GM23338 (cell line): ENCODE data around the gene TAPBP. TPM values are rescaled to one million over a fixed set of nuclear protein-coding genes. Genes with fewer than 3 reads are reported as not detected.
A peak's percentile ranks its signal among the peaks of the same experiment; 100 is the strongest.
"Not testable (repeated sequence)": the region's sequence is repeated elsewhere in the genome, so short reads cannot be mapped to it uniquely, and the experiment has no call there.

Experiments
- ATAC-seq: fragments of 200-7000 bp; cut with Tn5 transposase; 3 replicates; pipeline ENCODE4 v1.9.1; 2020
- DNase-seq: peaks from one replicate; pipeline ENCODE4 v3.0.0-alpha.2; 2015; ENCODE audit warnings: low spot score
- H2AFZ ChIP-seq: fragments of 200-600 bp; sonication (generic); 2 replicates; pipeline ENCODE4 v1.8.0; 2016; ENCODE audit warnings: antibody characterized with exemption, mild to moderate bottlenecking, moderate library complexity
- H3F3A ChIP-seq: fragments of 200-600 bp; sonication (generic); replicated peaks from 2 replicates; pipeline ENCODE4 v1.8.0; 2017; ENCODE audit warnings: antibody characterized with exemption, mixed run types, low read depth
- H3K27ac ChIP-seq: fragments of 200-600 bp; sonication (generic); 2 replicates; pipeline ENCODE4 v1.6.1; 2016; ENCODE audit warnings: low read depth
- H3K27me3 ChIP-seq: fragments of 200-600 bp; sonication (generic); 2 replicates; pipeline ENCODE4 v1.8.0; 2016; ENCODE audit warnings: mild to moderate bottlenecking, mixed run types, moderate library complexity; ENCODE audit not compliant: insufficient read depth
- H3K36me3 ChIP-seq: fragments of 200-600 bp; sonication (generic); 2 replicates; pipeline ENCODE4 v1.8.0; 2016; ENCODE audit warnings: mild to moderate bottlenecking; ENCODE audit not compliant: insufficient read depth
- H3K4me1 ChIP-seq: fragments of 200-600 bp; sonication (generic); 2 replicates; pipeline ENCODE4 v1.8.0; 2016; ENCODE audit warnings: mild to moderate bottlenecking, moderate library complexity; ENCODE audit not compliant: insufficient read depth
- H3K4me2 ChIP-seq: fragments of 200-600 bp; sonication (generic); 2 replicates; pipeline ENCODE4 v1.7.1; 2017; ENCODE audit warnings: mixed run types
- H3K4me3 ChIP-seq: fragments of 200-600 bp; sonication (generic); 2 replicates; pipeline ENCODE4 v1.6.1; 2016; ENCODE audit warnings: mixed run types
- H3K79me2 ChIP-seq: fragments of 200-600 bp; sonication (generic); replicated peaks from 2 replicates; pipeline ENCODE4 v1.8.0; 2017; ENCODE audit warnings: mild to moderate bottlenecking; ENCODE audit not compliant: insufficient read depth
- H3K9me2 ChIP-seq: fragments of 200-600 bp; sonication (generic); 2 replicates; pipeline ENCODE4 v1.8.0; 2017; ENCODE audit not compliant: insufficient read depth
- H4K20me1 ChIP-seq: fragments of 200-600 bp; sonication (generic); replicated peaks from 2 replicates; pipeline ENCODE4 v1.8.0; 2017; ENCODE audit warnings: mild to moderate bottlenecking; ENCODE audit not compliant: insufficient read depth
- H3K27ac Mint-ChIP-seq: 2 replicates; pipeline ENCODE4 v1.8.0; 2020; ENCODE audit warnings: inconsistent platforms, mild to moderate bottlenecking, moderate library complexity, mixed read lengths
- H3K27me3 Mint-ChIP-seq: 3 replicates; pipeline ENCODE4 v1.8.0; 2022; ENCODE audit warnings: low read depth, mild to moderate bottlenecking, moderate library complexity, mixed read lengths, inconsistent platforms; ENCODE audit not compliant: insufficient read depth, poor library complexity
- H3K36me3 Mint-ChIP-seq: 3 replicates; pipeline ENCODE4 v1.8.0; 2021; ENCODE audit warnings: low read depth, mild to moderate bottlenecking, inconsistent platforms, moderate library complexity, mixed read lengths
- H3K4me1 Mint-ChIP-seq: 3 replicates; pipeline ENCODE4 v1.8.0; 2020; ENCODE audit warnings: mild to moderate bottlenecking, inconsistent platforms, mixed read lengths
- H3K4me3 Mint-ChIP-seq: 3 replicates; pipeline ENCODE4 v1.8.0; 2021; ENCODE audit warnings: moderate library complexity, mild to moderate bottlenecking, inconsistent platforms, mixed read lengths
- H3K9me3 Mint-ChIP-seq: 3 replicates; pipeline ENCODE4 v1.8.0; 2020; ENCODE audit warnings: moderate library complexity, mild to moderate bottlenecking, inconsistent platforms, mixed read lengths
- CREB1 ChIP-seq: fragments of 250-450 bp; sonication (Bioruptor Pico); IDR thresholded peaks from 2 replicates; pipeline ENCODE4 v1.5.0; 2020; ENCODE audit warnings: low read depth, mild to moderate bottlenecking, moderate library complexity
- CTCF ChIP-seq, 2 experiments: fragments of 200-600 bp in 1 of 2; sonication (generic) in 1 of 2; conservative IDR thresholded peaks; 2 replicates each; pipeline versions ENCODE4 v1.5.1 to v1.6.1; 2016 to 2017; ENCODE audit warnings: antibody characterized with exemption in 2 of 2, low read depth in 2 of 2, mild to moderate bottlenecking in 2 of 2, moderate library complexity in 1 of 2
- ETS1 ChIP-seq: IDR thresholded peaks from 2 replicates; pipeline ENCODE4 v1.6.1; 2016; ENCODE audit warnings: antibody characterized with exemption
- EZH2 ChIP-seq: fragments of 200-600 bp; sonication (generic); IDR thresholded peaks from one replicate; pipeline ENCODE4 v1.8.0; 2017; ENCODE audit warnings: antibody characterized with exemption, mild to moderate bottlenecking, low read depth; ENCODE audit not compliant: unreplicated experiment
- EZH2phosphoT487 ChIP-seq: fragments of 200-600 bp; sonication (generic); IDR thresholded peaks from one replicate; pipeline ENCODE4 v1.8.1; 2018; ENCODE audit warnings: antibody characterized with exemption; ENCODE audit not compliant: unreplicated experiment
- NANOG ChIP-seq: IDR thresholded peaks from 2 replicates; pipeline ENCODE4 v1.6.1; 2016; ENCODE audit warnings: antibody characterized with exemption, borderline replicate concordance
- STAT1 ChIP-seq: IDR thresholded peaks from one replicate; pipeline ENCODE4 v1.6.1; 2016; ENCODE audit warnings: antibody characterized with exemption; ENCODE audit not compliant: unreplicated experiment
- ZNF114 ChIP-seq: fragments of 250-450 bp; sonication (Bioruptor Pico); IDR thresholded peaks from 2 replicates; pipeline ENCODE4 v1.5.0; 2020; ENCODE audit warnings: mild to moderate bottlenecking, moderate library complexity
- ZNF331 ChIP-seq: fragments of 250-450 bp; sonication (Bioruptor Pico); IDR thresholded peaks from 2 replicates; pipeline ENCODE4 v1.5.0; 2020; ENCODE audit warnings: low read depth, mild to moderate bottlenecking, moderate library complexity
- polyA plus RNA-seq: library from polyadenylated mRNA; unstranded; fragments of >200 nt; fragmentation: Nextera tagmentation; extraction: Ambion mirVana; gene quantifications from 2 replicates; pipeline ENCODE4 v1.2.1, GENCODE V29; 2016
- total RNA-seq: library from RNA; depleted of rRNA; stranded (reverse); fragments of >200 nt; shearing (Covaris generic); gene quantifications from 2 replicates; pipeline ENCODE4 v1.2.3, GENCODE V29; 2014

TAPBP gene
- total and polyA plus RNA-seq, 2 experiments from 2014 or later: 19.9 to 37.5 TPM

GRCh38 chr6:33363486-33363885 lies 49.6 kb upstream of the TAPBP start:
- H3K4me1 ChIP-seq, H3K36me3 Mint-ChIP-seq, H3K27me3 ChIP-seq, H3K9me2 ChIP-seq, H3K27ac ChIP-seq, H3K79me2 ChIP-seq, H3K4me3 ChIP-seq, H3K36me3 ChIP-seq, H3K4me2 ChIP-seq, H4K20me1 ChIP-seq, H3K9me3 Mint-ChIP-seq, ATAC-seq, H3F3A ChIP-seq, H3K27me3 Mint-ChIP-seq, H3K27ac Mint-ChIP-seq, DNase-seq, H3K4me3 Mint-ChIP-seq: not testable (repeated sequence)
- peak overlapping the region; percentile 74; the same call in 1 of the 2 replicates for H2AFZ ChIP-seq
- peaks cover 17% of the 10 kb centered on the region for H3K4me1 Mint-ChIP-seq

- Mint-ChIP-seq H3K4me3 (no peak overlapping the region), H3K27me3 (peaks cover 12% of the 10 kb centered on the region), H3K36me3 (peaks cover 6% of the 10 kb centered on the region; the same call in 2 of the 3 replicates), H3K9me3 (peaks cover 10% of the 10 kb centered on the region), H3K4me1 (peaks cover 17% of the 10 kb centered on the region), H3K27ac (no peak overlapping the region)
- Histone ChIP-seq H3K4me1 (peaks cover 6% of the 10 kb centered on the region; the same call in 1 of the 2 replicates), H3F3A (no peaks in the 10 kb centered on the region), H3K9me2 (no peaks in the 10 kb centered on the region), H2AFZ (no peak overlapping the region), H3K79me2 (no peaks in the 10 kb centered on the region), H4K20me1 (no peaks in the 10 kb centered on the region), H3K27me3 (no peaks in the 10 kb centered on the region), H3K4me3 (no peak overlapping the region), H3K36me3 (no peaks in the 10 kb centered on the region), H3K4me2 (no peak overlapping the region), H3K27ac (no peak overlapping the region)
- ATAC-seq (no peak), DNase-seq (no peak)
- TF ChIP-seq NANOG (no peak), STAT1 (no peak), CREB1 (no peak), ZNF114 (CRISPR knock-in tag) (no peak), CTCF (conservative IDR thresholded peaks at IDR 0.05; ENCODE audit: low read depth in 2 of 2) (no peak), EZH2phosphoT487 (no peak), EZH2 (no peak), ETS1 (no peak), ZNF331 (CRISPR knock-in tag) (no peak)
These were observed 45.5 kb upstream of the TAPBP start for GRCh38 chr6:33359331-33359730.

DNA sequence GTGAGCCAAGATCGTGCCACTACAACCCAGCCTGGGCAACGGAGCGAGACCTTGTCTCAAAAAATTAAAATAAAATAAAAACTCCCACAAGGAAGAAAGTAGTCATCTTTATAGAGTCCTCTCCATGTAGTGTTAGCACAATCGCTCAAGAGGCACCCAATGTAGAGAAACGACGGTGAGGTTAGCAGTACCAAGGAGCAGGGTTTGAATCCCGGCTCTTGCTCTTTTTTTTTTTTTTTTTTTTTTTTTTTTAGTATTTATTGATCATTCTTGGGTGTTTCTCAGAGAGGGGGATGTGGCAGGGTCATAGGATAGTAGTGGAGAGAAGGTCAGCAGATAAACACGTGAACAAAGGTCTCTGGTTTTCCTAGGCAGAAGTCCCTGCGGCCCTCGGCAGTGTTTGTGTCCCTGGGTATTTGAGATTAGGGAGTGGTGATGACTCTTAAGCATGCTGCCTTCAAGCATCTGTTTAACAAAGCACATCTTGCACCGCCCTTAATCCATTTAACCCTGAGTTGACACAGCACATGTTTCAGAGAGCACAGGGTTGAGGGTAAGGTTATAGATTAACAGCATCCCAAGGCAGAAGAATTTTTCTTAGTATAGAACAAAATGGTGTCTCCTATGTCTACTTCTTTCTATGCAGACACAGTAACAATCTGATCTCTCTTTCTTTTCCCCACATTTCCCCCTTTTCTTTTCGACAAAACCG lies 43.4 kb upstream of the TAPBP start:
- peaks cover 10% of the 10 kb centered on the region for H3K9me3 Mint-ChIP-seq
- not testable (repeated sequence) for H3K36me3 Mint-ChIP-seq

More for the DNA sequence above, 43.4 kb upstream of the TAPBP start:
- not testable (repeated sequence) for H4K20me1 ChIP-seq, H3K4me2 ChIP-seq, H3K79me2 ChIP-seq, H3K27me3 Mint-ChIP-seq, H3F3A ChIP-seq, H3K4me1 ChIP-seq, H3K27ac ChIP-seq, H3K36me3 ChIP-seq, DNase-seq, H3K9me2 ChIP-seq, H3K27me3 ChIP-seq, H3K4me3 ChIP-seq, H3K27ac Mint-ChIP-seq, ATAC-seq, H3K4me3 Mint-ChIP-seq
- peak overlapping the region; percentile 81; the same call in 1 of the 2 replicates for H2AFZ ChIP-seq
- peaks cover 14% of the 10 kb centered on the region for H3K4me1 Mint-ChIP-seq
